Measurements from ENCODE around the gene ACACB. TPM values are rescaled to one million over a fixed set of nuclear protein-coding genes. Genes with fewer than 3 reads are reported as not detected.

Gene ACACB
- total RNA-seq, 4 donors from 2014 or later = 69.5 to 132 (median 93.6) TPM

GRCh38 chr12:109310247-109311125 is 194.1 kb downstream of the ACACB start:
- no peaks in the 10 kb centered on the region for H3K36me3 ChIP-seq
- no peak for TF ChIP-seq POLR2A (IDR thresholded peaks at IDR 0.05)
- H3K4me1 ChIP-seq = peaks cover 6 to 20% (median 16%) of the 10 kb centered on the region in 4 donors
- 8 to 31% methylated on average over 5 to 33 of the region's 33 CpGs for WGBS, 2 donors (ENCODE audit: low coverage in 1 of 2)
- no peak overlapping the region for H3K27ac ChIP-seq
- DNase-seq = no peak
- intact Hi-C loops (cut with DNase I; ENCODE audit: low total_unique reads) (no loop called here), in situ Hi-C loops (cut with MboI; ENCODE audit: low pct_ligation_motif_present in 1 of 4, low pct_unique_long_range_greater_than_20kb in 1 of 4, low sequenced_read_pairs in 3 of 4) (no loop called here)
- peaks cover 73% of the 10 kb centered on the region for H3K27me3 ChIP-seq
- peak overlapping the region; percentile 18 to 58 (median 35) for H3K4me3 ChIP-seq
- no peaks in the 10 kb centered on the region for H3K9me3 ChIP-seq

Other genes starting within 250 kb of the ACACB start
- 1 to 10 TPM in 3 of 4 donors, not detected in 1; 3.7 to 7.1 (median 4.4) TPM for gene DAO, start 236.5 kb upstream of the ACACB start, total RNA-seq
- gene SVOP, start 95.5 kb upstream of the ACACB start, total RNA-seq = under 1 TPM in 2 of 4 donors, not detected in 2; 0.16 to 0.55 TPM
- 10 to 100 TPM in 3 of 4 donors, 1 to 10 TPM in 1; 6.8 to 38.9 (median 24.9) TPM for gene USP30, start 64.0 kb upstream of the ACACB start, total RNA-seq
- 10 to 100 TPM in 1 of 4 donors, 1 to 10 TPM in 2, not detected in 1; 3.4 to 11.1 (median 7.1) TPM for gene ALKBH2, start 23.1 kb upstream of the ACACB start, total RNA-seq
- gene UNG, start 19.0 kb upstream of the ACACB start, total RNA-seq = 10 to 100 TPM in 3 of 4 donors, 1 to 10 TPM in 1; 6.7 to 29.4 (median 20.9) TPM
- gene FOXN4, start 192.7 kb downstream of the ACACB start, total RNA-seq = not detected
- gene MYO1H, start 231.3 kb downstream of the ACACB start, total RNA-seq = not detected